GM12864 (cell line): ENCODE results near the gene TEAD3.
A peak's percentile ranks its signal among the peaks of the same experiment; 100 is the strongest.

Source experiments
- DNase-seq: peaks from one replicate; pipeline ENCODE4 v3.0.0-alpha.2; 2011; ENCODE audit warnings: low read depth
- H3K4me3 ChIP-seq: 2 replicates; pipeline ENCODE4 v1.5.1; 2011; ENCODE audit warnings: mild to moderate bottlenecking, low read depth, low read length, control low read depth
- TF ChIP-seq, protein P1 (sequence below): IDR thresholded peaks from 2 replicates; pipeline ENCODE4 v1.5.1; 2011; ENCODE audit warnings: low read depth, mild to moderate bottlenecking, moderate library complexity, low read length, control low read depth, inconsistent platforms; ENCODE audit errors: missing control alignments

Gene TEAD3

DNA sequence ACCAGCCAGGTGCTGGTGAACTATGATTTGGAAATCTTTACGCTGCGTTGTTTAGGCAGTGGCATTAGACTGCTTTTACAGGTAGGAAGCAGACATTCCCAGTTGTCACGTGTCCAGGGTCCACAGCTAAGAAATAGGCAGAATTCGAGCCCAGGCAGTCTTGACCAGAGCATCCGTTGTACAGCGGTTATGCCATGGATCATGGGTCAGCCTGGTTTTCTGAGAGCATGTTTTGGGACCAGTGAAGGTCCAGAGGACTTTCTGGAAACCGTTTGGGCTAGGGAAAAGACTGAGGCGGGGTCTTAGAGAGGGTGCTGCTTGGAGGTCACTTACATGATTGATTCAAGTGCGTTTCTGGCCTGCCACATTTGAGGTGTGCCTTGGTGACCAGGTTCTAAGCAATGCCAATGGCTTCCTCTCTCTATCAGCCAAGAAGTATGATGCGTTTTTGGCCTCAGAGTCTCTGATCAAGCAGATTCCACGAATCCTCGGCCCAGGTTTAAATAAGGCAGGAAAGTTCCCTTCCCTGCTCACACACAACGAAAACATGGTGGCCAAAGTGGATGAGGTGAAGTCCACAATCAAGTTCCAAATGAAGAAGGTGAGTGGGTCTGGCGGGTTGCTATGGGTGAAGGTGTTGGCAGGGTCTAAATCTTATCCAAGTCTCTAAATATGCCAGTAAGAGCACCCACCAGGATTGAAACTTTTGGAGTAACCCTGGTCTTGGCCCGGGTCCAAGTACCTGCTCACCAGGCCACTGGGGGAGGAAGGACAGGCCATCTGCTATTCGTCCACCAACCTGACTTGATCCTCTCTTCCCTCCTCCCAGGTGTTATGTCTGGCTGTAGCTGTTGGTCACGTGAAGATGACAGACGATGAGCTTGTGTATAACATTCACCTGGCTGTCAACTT is 26.9 kb downstream of the TEAD3 start:
- peak overlapping the region; percentile 79 for H3K4me3 ChIP-seq
- TF ChIP-seq, protein P1, sequence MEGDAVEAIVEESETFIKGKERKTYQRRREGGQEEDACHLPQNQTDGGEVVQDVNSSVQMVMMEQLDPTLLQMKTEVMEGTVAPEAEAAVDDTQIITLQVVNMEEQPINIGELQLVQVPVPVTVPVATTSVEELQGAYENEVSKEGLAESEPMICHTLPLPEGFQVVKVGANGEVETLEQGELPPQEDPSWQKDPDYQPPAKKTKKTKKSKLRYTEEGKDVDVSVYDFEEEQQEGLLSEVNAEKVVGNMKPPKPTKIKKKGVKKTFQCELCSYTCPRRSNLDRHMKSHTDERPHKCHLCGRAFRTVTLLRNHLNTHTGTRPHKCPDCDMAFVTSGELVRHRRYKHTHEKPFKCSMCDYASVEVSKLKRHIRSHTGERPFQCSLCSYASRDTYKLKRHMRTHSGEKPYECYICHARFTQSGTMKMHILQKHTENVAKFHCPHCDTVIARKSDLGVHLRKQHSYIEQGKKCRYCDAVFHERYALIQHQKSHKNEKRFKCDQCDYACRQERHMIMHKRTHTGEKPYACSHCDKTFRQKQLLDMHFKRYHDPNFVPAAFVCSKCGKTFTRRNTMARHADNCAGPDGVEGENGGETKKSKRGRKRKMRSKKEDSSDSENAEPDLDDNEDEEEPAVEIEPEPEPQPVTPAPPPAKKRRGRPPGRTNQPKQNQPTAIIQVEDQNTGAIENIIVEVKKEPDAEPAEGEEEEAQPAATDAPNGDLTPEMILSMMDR = no peak
- DNase-seq = no peak

DNA sequence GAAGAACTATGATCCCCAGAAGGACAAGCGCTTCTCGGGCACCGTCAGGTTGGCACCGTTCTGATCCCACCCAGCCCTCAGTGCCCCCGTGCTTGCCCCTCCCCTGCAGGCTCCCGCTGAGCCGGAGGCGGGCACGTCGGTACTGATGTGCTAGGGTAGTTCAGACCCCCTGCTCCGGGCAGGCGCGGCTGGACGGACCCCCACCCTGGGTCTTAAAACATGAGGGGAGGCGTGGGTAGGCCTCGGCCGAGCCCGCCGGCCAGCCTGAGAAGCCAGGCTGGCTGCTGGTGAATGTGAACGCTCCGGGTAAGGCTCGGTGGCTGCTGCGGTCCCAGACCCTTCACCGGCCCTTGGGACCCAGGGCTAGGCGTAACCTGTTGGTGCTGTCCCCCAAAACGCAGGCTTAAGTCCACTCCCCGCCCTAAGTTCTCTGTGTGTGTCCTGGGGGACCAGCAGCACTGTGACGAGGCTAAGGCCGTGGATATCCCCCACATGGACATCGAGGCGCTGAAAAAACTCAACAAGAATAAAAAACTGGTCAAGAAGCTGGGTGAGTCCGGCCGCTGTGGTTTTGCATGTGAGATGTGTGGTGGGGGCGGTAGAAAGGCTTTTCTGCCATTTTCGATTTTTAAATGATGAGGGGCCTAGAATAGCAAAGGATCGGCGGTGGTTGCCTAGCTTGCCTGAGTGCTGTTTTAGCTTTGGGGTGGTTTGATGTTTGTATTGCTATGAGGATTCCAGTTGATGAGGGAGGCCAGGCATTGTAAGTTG is 27.7 kb downstream of the TEAD3 start:
- H3K4me3 ChIP-seq = peak overlapping the region; percentile 79
- no peak for DNase-seq
- TF ChIP-seq, protein P1 = no peak

DNA sequence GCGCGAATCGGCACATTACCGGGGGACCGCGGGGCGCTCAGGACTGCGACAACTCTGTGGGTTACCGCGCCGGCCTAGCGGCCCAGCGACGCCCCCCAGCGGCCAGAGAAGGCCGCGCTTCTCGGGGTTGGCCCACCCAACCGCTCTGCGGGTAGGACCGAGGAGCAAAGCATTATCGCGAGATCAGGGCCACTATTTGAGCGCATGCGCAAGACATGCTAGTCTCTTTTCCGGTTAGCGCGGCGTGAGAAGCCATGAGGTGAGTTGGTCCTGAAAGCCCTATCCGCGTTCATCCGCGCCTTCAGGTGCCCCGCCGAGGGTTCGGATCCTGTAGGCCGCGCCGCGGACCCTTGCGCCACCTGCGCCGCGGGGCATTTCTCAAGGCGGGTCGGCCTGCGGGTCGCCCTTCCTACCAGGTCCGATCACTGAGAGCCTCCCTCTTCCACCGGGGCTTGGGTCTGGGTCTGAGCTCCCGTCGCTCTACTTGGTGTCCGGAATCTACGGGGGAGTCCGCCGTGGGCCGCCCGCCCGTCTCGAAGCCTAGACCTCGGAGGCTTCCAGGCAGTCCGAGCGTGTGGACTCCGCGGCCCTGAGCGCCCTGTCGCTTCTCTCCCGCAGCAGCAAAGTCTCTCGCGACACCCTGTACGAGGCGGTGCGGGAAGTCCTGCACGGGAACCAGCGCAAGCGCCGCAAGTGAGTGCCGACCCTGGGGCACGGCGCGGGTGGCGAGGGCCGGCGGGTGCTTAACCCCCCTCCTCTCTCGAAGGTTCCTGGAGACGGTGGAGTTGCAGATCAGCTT is 28.5 kb downstream of the TEAD3 start, which contains the start of gene RPL10A:
Gene RPL10A, plus strand, starts transcription at position 221 of the 799 bp plus-strand sequence. Its CDS starts 34 bp downstream, at position 255.
- H3K4me3 ChIP-seq = peak within 1 kb of the TSS; percentile 79
- TF ChIP-seq, protein P1 = peak; percentile 98
- DNase-seq = peak; percentile 94

GRCh38 chr6:35465646-35466045 is 31.2 kb downstream of the TEAD3 start:
- DNase-seq = no peak
- no peak overlapping the region for H3K4me3 ChIP-seq

DNA sequence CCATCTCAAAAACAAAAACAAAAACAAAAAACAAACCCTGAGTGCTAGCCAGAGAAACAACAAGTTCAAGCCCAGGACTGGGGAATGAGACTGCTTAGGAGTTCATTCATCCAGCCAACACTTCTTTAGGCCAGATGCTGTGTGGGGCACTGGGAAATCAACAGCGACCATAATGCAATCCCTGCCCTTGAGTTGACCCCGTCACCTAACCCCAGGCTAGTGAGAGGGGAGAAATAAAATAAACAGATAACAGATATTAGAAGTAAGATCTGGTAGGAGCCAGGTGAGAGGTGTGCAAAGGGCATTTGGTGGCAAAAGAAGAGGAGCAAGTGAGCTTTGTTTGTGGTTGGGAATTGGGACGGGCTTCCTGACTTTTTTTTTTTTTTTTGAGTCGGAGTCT is 33.6 kb downstream of the TEAD3 start:
- no peak overlapping the region for H3K4me3 ChIP-seq
- TF ChIP-seq, protein P1 = no peak
- no peak for DNase-seq

More at GRCh38 chr6:35465646-35466045, 31.2 kb downstream of the TEAD3 start:
- TF ChIP-seq, protein P1 = no peak

- no peak overlapping the region for H3K4me3 ChIP-seq
- TF ChIP-seq, protein P1 = no peak
- DNase-seq = no peak
Observed at GRCh38 chr6:35461270-35461669, 35.6 kb downstream of the TEAD3 start.
